CD4-positive, alpha-beta T cell treated with Interleukin-17A for 4 hours (primary cell): ENCODE measurements around the gene PLAGL2.
"Not testable (repeated sequence)": the region's sequence is repeated elsewhere in the genome, so short reads cannot be mapped to it uniquely, and the experiment has no call there.

ENCODE experiments used
- DNase-seq: peaks from one replicate; pipeline ENCODE4 v3.0.0-alpha.2; 2020; ENCODE audit warnings: mixed read lengths

Gene PLAGL2

GRCh38 chr20:32207626-32208498, at the start of gene PLAGL2, which contains the start of gene POFUT1:
PLAGL2 (minus strand) TSS chr20:32207743; CDS start chr20:32202178, 5,565 bp downstream.
POFUT1 (plus strand) TSS chr20:32207880; CDS start chr20:32207942, 62 bp downstream.
- DNase-seq = peak; percentile 92

- peak; percentile 17 for DNase-seq
These were observed 44.6 kb upstream of the PLAGL2 start for GRCh38 chr20:32252189-32252588.

GRCh38 chr20:32251470-32251869, 43.9 kb upstream of the PLAGL2 start:
- no peak for DNase-seq

- DNase-seq = peak; percentile 12
These were observed 41.6 kb upstream of the PLAGL2 start for GRCh38 chr20:32249030-32249738.

- no peak for DNase-seq
These were observed 40.5 kb upstream of the PLAGL2 start for GRCh38 chr20:32248043-32248442.

- not testable (repeated sequence) for DNase-seq
These were observed 38.7 kb upstream of the PLAGL2 start for GRCh38 chr20:32246208-32246607.

- DNase-seq = no peak
These were observed 37.4 kb upstream of the PLAGL2 start for GRCh38 chr20:32244959-32245358.

GRCh38 chr20:32244150-32244823, 36.7 kb upstream of the PLAGL2 start:
- no peak for DNase-seq

GRCh38 chr20:32241807-32242206, 34.3 kb upstream of the PLAGL2 start:
- DNase-seq = no peak

- DNase-seq = peak; percentile 8
These were observed 32.7 kb upstream of the PLAGL2 start for GRCh38 chr20:32240205-32240604.

GRCh38 chr20:32238483-32239425, 31.2 kb upstream of the PLAGL2 start:
- DNase-seq = no peak

GRCh38 chr20:32237419-32237818, 29.9 kb upstream of the PLAGL2 start:
- DNase-seq = no peak

GRCh38 chr20:32236819-32237218, 29.3 kb upstream of the PLAGL2 start:
- DNase-seq = no peak

GRCh38 chr20:32236048-32236533, 28.5 kb upstream of the PLAGL2 start:
- DNase-seq = no peak

- no peak for DNase-seq
These were observed 27.9 kb upstream of the PLAGL2 start for GRCh38 chr20:32235331-32236047.

GRCh38 chr20:32234135-32234808, 26.7 kb upstream of the PLAGL2 start:
- no peak for DNase-seq

- DNase-seq = no peak
These were observed 25.7 kb upstream of the PLAGL2 start for GRCh38 chr20:32233286-32233685.

- DNase-seq = no peak
These were observed 24.9 kb upstream of the PLAGL2 start for GRCh38 chr20:32232326-32232886.

- DNase-seq = peak; percentile 54
These were observed 24.3 kb upstream of the PLAGL2 start for GRCh38 chr20:32231847-32232246.

- DNase-seq = no peak
These were observed 23.7 kb upstream of the PLAGL2 start for GRCh38 chr20:32231245-32231644.
